ENCODE data around the gene FBXO5. TPM values are rescaled to one million over a fixed set of nuclear protein-coding genes. Genes with fewer than 3 reads are reported as not detected.

Gene FBXO5
- total and polyA plus RNA-seq, 2 experiments from 2014 or later, result 11.2 to 15.5 TPM

GRCh38 chr6:152946484-152946883 is 36.4 kb downstream of the FBXO5 start:
- no peak overlapping the region for H3K9ac ChIP-seq
- H3K79me2 ChIP-seq (ENCODE audit: insufficient read depth), result no peaks in the 10 kb centered on the region
- no peaks in the 10 kb centered on the region for H4K20me1 ChIP-seq (ENCODE audit: insufficient read depth)
- H3K9me2 ChIP-seq (ENCODE audit: insufficient read depth), result no peaks in the 10 kb centered on the region
- TF ChIP-seq EZH2 (IDR thresholded peaks at IDR 0.05; ENCODE audit: insufficient read depth, poor library complexity, severe bottlenecking) (no peak), EZH2phosphoT487 (IDR thresholded peaks at IDR 0.05; ENCODE audit: insufficient read depth, low read depth) (no peak)
- no peaks in the 10 kb centered on the region for H3K27me3 ChIP-seq (replicated peaks; ENCODE audit: insufficient read depth)
- in situ Hi-C loops (cut with MboI), result no loop called here
- H3K4me1 ChIP-seq (ENCODE audit: insufficient read depth), result no peaks in the 10 kb centered on the region
- H3K9me3 ChIP-seq (ENCODE audit: low read depth), result no peaks in the 10 kb centered on the region
- H3K4me3 ChIP-seq, result no peak overlapping the region
- DNase-seq, result no peak
- no peaks in the 10 kb centered on the region; the same call in 1 of the 2 replicates for H3F3A ChIP-seq (ENCODE audit: insufficient read depth)
- no peak overlapping the region for H3K4me2 ChIP-seq (ENCODE audit: unreplicated experiment)
- H3K27ac ChIP-seq, result no peak overlapping the region
- H3K36me3 ChIP-seq (ENCODE audit: low read depth), result no peaks in the 10 kb centered on the region
- WGBS, 2 experiments (ENCODE audit: low coverage in 1 of 2, low lambda C conversion rate in 2 of 2, missing lambda C conversion rate in 2 of 2), result 91 to 92% methylated on average over 3 of the region's 3 CpGs
- H2AFZ ChIP-seq, result no peak overlapping the region

- Histone ChIP-seq H3K4me3 (no peak overlapping the region), H3K27ac (no peak overlapping the region), H3K36me3 (ENCODE audit: low read depth) (no peaks in the 10 kb centered on the region), H3K4me2 (ENCODE audit: unreplicated experiment) (no peak overlapping the region), H2AFZ (no peak overlapping the region), H3K4me1 (ENCODE audit: insufficient read depth) (no peaks in the 10 kb centered on the region), H3K27me3 (replicated peaks; ENCODE audit: insufficient read depth) (peaks cover 6% of the 10 kb centered on the region), H3K79me2 (ENCODE audit: insufficient read depth) (no peaks in the 10 kb centered on the region), H4K20me1 (ENCODE audit: insufficient read depth) (no peaks in the 10 kb centered on the region), H3K9ac (no peak overlapping the region), H3K9me2 (ENCODE audit: insufficient read depth) (no peaks in the 10 kb centered on the region), H3K9me3 (ENCODE audit: low read depth) (no peaks in the 10 kb centered on the region), H3F3A (ENCODE audit: insufficient read depth) (no peaks in the 10 kb centered on the region; the same call in 1 of the 2 replicates)
- DNase-seq, result no peak
- WGBS, 2 experiments (ENCODE audit: low coverage in 1 of 2, low lambda C conversion rate in 2 of 2, missing lambda C conversion rate in 2 of 2), result 70 to 75% methylated on average over 2 of the region's 2 CpGs
- in situ Hi-C loops (cut with MboI), result no loop called here
- no peak for TF ChIP-seq EZH2 (IDR thresholded peaks at IDR 0.05; ENCODE audit: insufficient read depth, poor library complexity, severe bottlenecking)
- TF ChIP-seq EZH2phosphoT487 (IDR thresholded peaks at IDR 0.05; ENCODE audit: insufficient read depth, low read depth), result no peak
Observed at GRCh38 chr6:152943260-152943897, 39.5 kb downstream of the FBXO5 start.

GRCh38 chr6:152942319-152942869 is 40.4 kb downstream of the FBXO5 start:
- 34 to 39% methylated on average over 1 of the region's 1 CpG for WGBS, 2 experiments (ENCODE audit: low coverage in 1 of 2, low lambda C conversion rate in 2 of 2, missing lambda C conversion rate in 2 of 2)
- no peak for DNase-seq
- no peaks in the 10 kb centered on the region for H3K79me2 ChIP-seq (ENCODE audit: insufficient read depth)
- no peak for TF ChIP-seq EZH2phosphoT487 (IDR thresholded peaks at IDR 0.05; ENCODE audit: insufficient read depth, low read depth)
- TF ChIP-seq EZH2 (IDR thresholded peaks at IDR 0.05; ENCODE audit: insufficient read depth, poor library complexity, severe bottlenecking), result no peak
- no peaks in the 10 kb centered on the region for H3K4me1 ChIP-seq (ENCODE audit: insufficient read depth)
- H4K20me1 ChIP-seq (ENCODE audit: insufficient read depth), result no peaks in the 10 kb centered on the region
- no peak overlapping the region for H3K27ac ChIP-seq
- no peaks in the 10 kb centered on the region; the same call in 1 of the 2 replicates for H3F3A ChIP-seq (ENCODE audit: insufficient read depth)
- no peak overlapping the region for H3K4me3 ChIP-seq
- no peak overlapping the region for H3K9ac ChIP-seq
- H3K4me2 ChIP-seq (ENCODE audit: unreplicated experiment), result no peak overlapping the region
- no peaks in the 10 kb centered on the region for H3K9me2 ChIP-seq (ENCODE audit: insufficient read depth)
- no peaks in the 10 kb centered on the region for H3K9me3 ChIP-seq (ENCODE audit: low read depth)
- in situ Hi-C loops (cut with MboI), result no loop called here
- H3K36me3 ChIP-seq (ENCODE audit: low read depth), result no peaks in the 10 kb centered on the region
- peaks cover 9% of the 10 kb centered on the region for H3K27me3 ChIP-seq (replicated peaks; ENCODE audit: insufficient read depth)
- no peak overlapping the region for H2AFZ ChIP-seq

- Histone ChIP-seq H3K36me3 (ENCODE audit: low read depth) (no peaks in the 10 kb centered on the region), H3K27ac (no peak overlapping the region), H3K4me2 (ENCODE audit: unreplicated experiment) (no peak overlapping the region), H3K4me3 (no peak overlapping the region), H3K9me3 (ENCODE audit: low read depth) (no peaks in the 10 kb centered on the region), H3K9me2 (ENCODE audit: insufficient read depth) (no peaks in the 10 kb centered on the region), H3K9ac (no peak overlapping the region), H3K27me3 (replicated peaks; ENCODE audit: insufficient read depth) (peaks cover 9% of the 10 kb centered on the region), H4K20me1 (ENCODE audit: insufficient read depth) (no peaks in the 10 kb centered on the region), H3K79me2 (ENCODE audit: insufficient read depth) (no peaks in the 10 kb centered on the region), H3F3A (ENCODE audit: insufficient read depth) (no peaks in the 10 kb centered on the region; the same call in 1 of the 2 replicates), H2AFZ (no peak overlapping the region), H3K4me1 (ENCODE audit: insufficient read depth) (no peaks in the 10 kb centered on the region)
- in situ Hi-C loops (cut with MboI), result no loop called here
- no peak for DNase-seq
- no peak for TF ChIP-seq EZH2 (IDR thresholded peaks at IDR 0.05; ENCODE audit: insufficient read depth, poor library complexity, severe bottlenecking)
- no peak for TF ChIP-seq EZH2phosphoT487 (IDR thresholded peaks at IDR 0.05; ENCODE audit: insufficient read depth, low read depth)
Observed at GRCh38 chr6:152941746-152942145, 41.1 kb downstream of the FBXO5 start.

Measured in GM23248 (cell line).